Esophagus muscularis mucosa (tissue), 3 donors: ENCODE data around the gene NID1.

Experiments
- EP300 ChIP-seq: sonication (generic); formaldehyde crosslinking; IDR thresholded peaks from one replicate; pipeline ENCODE4 v1.6.1; 2017; ENCODE audit warnings: antibody characterized with exemption
- POLR2A ChIP-seq: fragments of 450-650 bp; IDR thresholded peaks from one replicate; pipeline ENCODE4 v1.6.1; 2017; ENCODE audit warnings: antibody characterized with exemption, moderate library complexity, mild to moderate bottlenecking, low read depth
- POLR2AphosphoS5 ChIP-seq, 2 donors: sonication (generic); formaldehyde crosslinking; IDR thresholded peaks; one replicate each; pipeline ENCODE4 v1.6.1; 2017; ENCODE audit warnings: antibody characterized with exemption in 2 of 2

- TF ChIP-seq POLR2A = no peak
- no peak for TF ChIP-seq POLR2AphosphoS5 (IDR thresholded peaks at IDR 0.05)
- TF ChIP-seq EP300 = no peak
These were observed 126.0 kb downstream of the NID1 start for GRCh38 chr1:235938709-235939479.
